GM19351 (cell line): Measurements from ENCODE around the gene HES4.
"Not testable (repeated sequence)": the region's sequence is repeated elsewhere in the genome, so short reads cannot be mapped to it uniquely, and the experiment has no call there.

Experiments
- ATAC-seq: cut with Tn5 transposase; IDR thresholded peaks from one replicate; pipeline ENCODE4 v1.9.1; 2021; ENCODE audit warnings: mild to moderate bottlenecking, moderate library complexity; ENCODE audit not compliant: unreplicated experiment

The HES4 gene

GRCh38 chr1:1000357-1001056 is 610 bp upstream of the HES4 start:
- ATAC-seq: no peak

- ATAC-seq: no peak
Measured at GRCh38 chr1:998995-999724, 737 bp downstream of the HES4 start.

GRCh38 chr1:998745-998994 is 1.2 kb downstream of the HES4 start:
- no peak for ATAC-seq

- no peak for ATAC-seq
Measured at GRCh38 chr1:997993-998744, 1.7 kb downstream of the HES4 start.

GRCh38 chr1:997713-997992 is 2.2 kb downstream of the HES4 start:
- ATAC-seq: no peak

GRCh38 chr1:996851-997712 is 2.8 kb downstream of the HES4 start:
- no peak for ATAC-seq

GRCh38 chr1:995665-996633 is 3.9 kb downstream of the HES4 start:
- no peak for ATAC-seq

GRCh38 chr1:994546-994945 is 5.4 kb downstream of the HES4 start:
- ATAC-seq: not testable (repeated sequence)

- ATAC-seq: no peak
Measured at GRCh38 chr1:993379-993995, 6.4 kb downstream of the HES4 start.

- ATAC-seq: no peak
Measured at GRCh38 chr1:992362-992761, 7.5 kb downstream of the HES4 start.

GRCh38 chr1:991895-992294 is 8.0 kb downstream of the HES4 start:
- ATAC-seq: no peak

- not testable (repeated sequence) for ATAC-seq
Measured at GRCh38 chr1:991275-991674, 8.6 kb downstream of the HES4 start.

- not testable (repeated sequence) for ATAC-seq
Measured at GRCh38 chr1:988061-988460, 11.8 kb downstream of the HES4 start.

GRCh38 chr1:985126-985525 is 14.8 kb downstream of the HES4 start:
- ATAC-seq: no peak

- ATAC-seq: no peak
Measured at GRCh38 chr1:984476-984814, 15.5 kb downstream of the HES4 start.

GRCh38 chr1:983798-984475 is 16.0 kb downstream of the HES4 start:
- ATAC-seq: no peak

GRCh38 chr1:982765-983436 is 17.0 kb downstream of the HES4 start:
- ATAC-seq: no peak

- no peak for ATAC-seq
Measured at GRCh38 chr1:981955-982558, 17.8 kb downstream of the HES4 start, which contains the start of gene PERM1. TSS of gene PERM1 (minus strand) at chr1:982093. CDS start at chr1:981029, 1,064 bp downstream.
